Activated CD4-positive, alpha-beta T cell treated with anti-CD3 and anti-CD28 coated beads, Interleukin-2, Interleukin-4, amounts not matched to agents 100 ng/mL and 50 ng/mL, durations not matched to agents 16 hours and 8 hours (primary cell): Measurements from ENCODE around the gene ACHE.

Experiments used
- DNase-seq: peaks from one replicate; pipeline ENCODE4 v3.0.0-alpha.2; 2020; ENCODE audit warnings: low spot score

Gene ACHE

GRCh38 chr7:100884736-100885439 is 10.8 kb downstream of the ACHE start:
- DNase-seq = no peak

DNA sequence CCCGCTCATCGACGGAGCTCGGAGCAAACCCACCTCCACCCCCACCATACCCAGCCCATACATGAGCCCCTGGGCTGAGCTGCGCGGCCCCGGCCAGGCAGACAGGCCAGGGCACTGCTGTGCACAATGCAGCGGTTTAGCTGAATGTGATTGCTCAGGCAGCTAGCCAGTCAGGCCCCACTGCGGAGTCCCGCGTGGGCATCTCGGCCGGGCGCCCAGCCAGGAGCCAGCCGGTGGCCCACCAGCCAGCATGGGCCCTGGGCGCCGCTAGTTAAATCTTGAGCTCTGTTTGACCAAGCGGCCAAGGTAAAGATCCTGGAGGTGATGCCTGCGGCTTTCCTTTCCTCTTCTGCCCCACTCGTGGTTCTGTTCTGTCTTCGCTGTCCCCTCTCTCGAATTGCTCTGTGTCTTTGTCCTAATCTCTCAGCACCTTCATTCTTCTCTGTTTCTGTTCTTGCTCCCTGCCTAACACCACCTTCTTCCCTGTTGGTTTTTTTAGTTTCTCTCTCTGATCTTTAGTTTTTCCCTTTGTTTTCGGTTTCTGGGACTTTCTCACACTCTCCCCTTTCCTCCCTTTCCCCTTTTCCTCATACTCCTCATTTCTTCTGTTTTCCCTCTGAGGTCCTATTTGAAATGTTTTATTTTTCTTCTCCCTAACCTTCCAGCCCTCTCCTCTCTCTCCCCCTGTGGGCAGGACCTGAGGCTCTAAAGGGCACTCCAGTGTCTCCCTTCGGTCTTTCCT is 12.7 kb downstream of the ACHE start:
- DNase-seq = no peak

- DNase-seq = no peak
These were observed 13.5 kb downstream of the ACHE start for GRCh38 chr7:100882201-100882600.

DNA sequence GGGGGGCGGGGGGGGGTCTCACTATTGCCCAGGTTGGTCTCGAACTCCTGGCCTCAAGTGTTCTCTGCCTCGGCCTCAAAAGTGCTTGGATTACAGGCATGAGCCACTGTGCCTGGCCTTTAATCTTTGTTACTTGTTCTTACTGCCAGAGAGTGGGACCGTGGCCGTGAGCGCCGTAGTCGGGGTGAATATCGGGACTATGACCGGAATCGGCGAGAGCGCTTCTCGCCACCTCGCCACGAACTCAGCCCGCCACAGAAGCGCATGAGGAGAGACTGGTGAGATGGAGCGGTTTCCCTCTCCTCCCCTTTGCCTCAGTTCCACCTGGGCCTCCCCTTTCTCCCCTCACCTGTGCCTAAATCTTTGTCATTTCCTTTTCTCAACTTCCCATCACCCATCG is 14.6 kb downstream of the ACHE start:
- no peak for DNase-seq

DNA sequence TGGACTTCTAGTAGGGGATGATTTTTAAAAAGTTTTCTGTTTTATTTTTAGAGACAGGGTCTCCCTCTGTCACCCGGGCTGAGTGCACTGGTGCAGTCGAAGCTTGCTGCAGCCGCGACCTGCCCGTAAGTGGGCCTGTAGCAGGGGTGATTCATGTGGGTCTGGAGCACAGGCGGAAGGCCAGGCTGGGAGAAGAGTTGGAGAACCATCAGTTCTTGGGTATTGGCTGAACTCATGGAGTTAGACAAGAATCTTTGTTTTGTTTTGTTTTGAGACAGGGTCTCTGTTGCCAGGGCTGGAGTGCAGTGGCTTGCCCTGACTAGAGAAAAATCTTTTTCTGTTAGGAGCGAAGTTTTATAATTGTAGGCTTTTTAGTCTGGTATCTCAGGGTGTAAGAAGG is 15.0 kb downstream of the ACHE start:
- no peak for DNase-seq

GRCh38 chr7:100879685-100880261 is 15.9 kb downstream of the ACHE start:
- no peak for DNase-seq

DNA sequence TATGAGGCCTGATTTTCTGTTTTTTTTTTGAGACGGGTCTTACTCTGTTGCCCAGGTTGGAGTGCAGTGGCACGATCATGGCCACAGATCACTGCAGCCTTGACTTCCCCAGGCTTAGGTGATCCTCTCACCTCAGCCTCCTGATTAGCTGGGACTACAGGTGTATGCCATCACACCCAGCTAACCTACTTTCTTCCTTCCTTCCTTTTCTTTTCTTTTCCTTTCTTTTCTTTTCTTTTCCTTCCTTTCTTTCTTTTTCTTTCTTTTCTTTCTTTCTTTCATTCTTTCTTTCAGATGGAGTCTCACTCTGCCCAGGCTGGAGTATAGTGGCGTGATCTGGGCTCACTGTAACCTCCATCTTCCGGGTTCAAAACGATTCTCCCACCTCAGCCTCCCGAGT is 17.0 kb downstream of the ACHE start:
- DNase-seq = no peak

GRCh38 chr7:100878013-100878412 is 17.7 kb downstream of the ACHE start:
- no peak for DNase-seq

DNA sequence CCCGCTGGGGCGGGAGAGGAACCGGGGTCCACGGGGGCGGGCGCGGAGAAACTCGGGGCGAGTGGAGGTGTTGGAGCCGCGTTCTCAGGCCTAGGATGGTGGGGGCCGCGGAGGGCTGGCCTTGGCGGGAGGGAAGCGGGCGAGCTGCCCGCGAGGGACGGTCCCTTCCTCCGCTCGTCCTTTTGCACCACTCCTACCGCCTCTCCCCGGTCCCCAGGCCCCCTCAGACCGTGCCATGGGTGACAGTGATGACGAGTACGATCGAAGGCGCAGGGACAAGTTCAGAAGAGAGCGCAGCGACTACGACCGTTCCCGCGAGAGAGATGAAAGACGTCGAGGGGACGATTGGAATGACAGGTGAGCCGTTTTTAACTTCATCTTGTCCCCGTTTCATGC is 20.3 kb downstream of the ACHE start:
- no peak for DNase-seq

- DNase-seq = peak; percentile 99
These were observed 20.9 kb downstream of the ACHE start, which contains the start of gene SRRT for GRCh38 chr7:100874577-100875355. TSS of gene SRRT (plus strand) at chr7:100875103. CDS start at chr7:100875591, 488 bp downstream.

DNA sequence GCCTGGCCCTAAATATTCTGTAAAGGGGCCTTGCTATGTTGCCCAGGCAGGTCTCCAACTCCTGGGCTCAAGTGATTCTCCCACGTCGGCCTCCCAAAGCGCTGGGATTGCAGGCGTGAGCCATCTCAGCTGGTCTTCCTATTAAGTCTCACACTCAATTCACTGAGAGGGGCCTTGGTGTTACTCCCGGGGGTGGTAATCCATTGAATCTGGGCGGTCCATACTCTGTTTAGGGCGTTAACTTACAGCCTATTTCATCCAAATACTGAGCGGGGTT is 21.4 kb downstream of the ACHE start:
- no peak for DNase-seq

DNA sequence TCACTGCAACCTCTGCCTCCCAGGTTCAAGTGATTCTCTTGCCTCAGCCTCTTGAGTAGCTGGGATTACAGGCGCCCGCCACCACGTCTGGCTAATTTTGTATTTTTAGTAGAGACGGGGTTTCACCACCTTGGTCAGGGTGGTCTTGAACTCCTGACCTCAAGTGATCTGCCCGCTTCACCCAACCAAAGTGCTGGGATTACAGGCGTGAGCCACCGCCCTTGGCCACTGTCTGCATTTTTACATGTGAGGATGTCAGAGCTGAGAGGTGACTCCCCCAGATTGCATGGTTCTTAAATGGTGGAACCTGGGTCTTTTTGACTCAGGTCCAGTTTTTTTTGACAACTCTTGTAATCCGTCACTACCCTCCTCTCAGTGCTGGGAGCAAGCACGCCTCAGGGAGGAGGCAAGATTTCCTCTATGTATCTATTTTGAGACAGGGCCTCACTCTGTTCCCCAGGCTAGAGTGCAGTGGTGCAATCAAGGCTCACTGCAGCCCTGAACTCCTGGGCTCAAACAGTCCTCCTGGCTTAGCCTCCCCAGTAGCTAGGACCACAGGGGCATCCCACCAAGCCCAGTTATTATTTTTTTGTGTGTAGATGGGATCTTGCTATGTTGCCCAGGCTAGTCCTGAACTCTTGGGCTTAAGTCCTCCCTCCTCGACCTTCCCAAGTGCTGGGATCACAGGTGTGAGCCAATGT is 21.9 kb downstream of the ACHE start:
- DNase-seq = no peak

GRCh38 chr7:100867776-100868485 is 27.8 kb downstream of the ACHE start:
- no peak for DNase-seq

GRCh38 chr7:100867040-100867775 is 28.5 kb downstream of the ACHE start, which contains the start of gene TRIP6:
TSS of gene TRIP6 (plus strand) at chr7:100867387. CDS start at chr7:100867498, 111 bp downstream.
- DNase-seq = peak; percentile 69

GRCh38 chr7:100866729-100867039 is 29.0 kb downstream of the ACHE start:
- DNase-seq = no peak

DNA sequence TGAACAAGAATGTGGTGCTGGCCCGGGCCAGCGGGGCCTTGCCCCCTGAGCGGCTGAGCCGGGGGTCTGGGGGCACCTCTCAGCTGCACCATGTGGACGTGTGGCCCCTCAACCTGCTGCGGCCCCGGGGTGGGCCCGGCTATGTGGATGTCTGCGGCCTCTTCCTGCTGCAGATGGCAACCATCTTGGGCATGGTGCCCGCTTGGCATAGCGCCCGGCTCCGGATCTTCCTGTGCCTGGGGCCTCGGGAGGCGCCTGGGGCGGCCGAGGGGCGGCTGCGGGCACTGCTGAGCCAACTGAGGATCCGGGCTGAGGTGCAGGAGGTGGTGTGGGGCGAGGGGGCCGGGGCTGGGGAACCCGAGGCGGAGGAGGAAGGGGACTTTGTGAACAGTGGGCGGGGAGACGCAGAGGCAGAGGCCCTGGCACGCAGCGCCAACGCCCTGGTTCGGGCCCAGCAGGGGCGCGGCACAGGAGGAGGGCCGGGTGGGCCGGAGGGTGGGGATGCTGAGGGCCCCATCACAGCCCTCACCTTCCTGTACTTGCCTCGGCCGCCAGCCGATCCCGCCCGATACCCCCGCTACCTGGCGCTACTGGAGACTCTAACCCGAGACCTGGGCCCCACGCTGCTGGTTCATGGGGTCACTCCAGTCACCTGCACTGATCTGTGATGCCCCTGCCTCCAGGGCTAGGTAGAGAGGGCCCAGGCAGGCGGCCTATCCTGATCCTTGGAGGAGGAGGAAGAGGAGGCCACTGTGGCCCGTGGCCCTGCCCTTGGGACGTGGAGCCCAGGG is 29.6 kb downstream of the ACHE start:
- DNase-seq = peak; percentile 25

DNA sequence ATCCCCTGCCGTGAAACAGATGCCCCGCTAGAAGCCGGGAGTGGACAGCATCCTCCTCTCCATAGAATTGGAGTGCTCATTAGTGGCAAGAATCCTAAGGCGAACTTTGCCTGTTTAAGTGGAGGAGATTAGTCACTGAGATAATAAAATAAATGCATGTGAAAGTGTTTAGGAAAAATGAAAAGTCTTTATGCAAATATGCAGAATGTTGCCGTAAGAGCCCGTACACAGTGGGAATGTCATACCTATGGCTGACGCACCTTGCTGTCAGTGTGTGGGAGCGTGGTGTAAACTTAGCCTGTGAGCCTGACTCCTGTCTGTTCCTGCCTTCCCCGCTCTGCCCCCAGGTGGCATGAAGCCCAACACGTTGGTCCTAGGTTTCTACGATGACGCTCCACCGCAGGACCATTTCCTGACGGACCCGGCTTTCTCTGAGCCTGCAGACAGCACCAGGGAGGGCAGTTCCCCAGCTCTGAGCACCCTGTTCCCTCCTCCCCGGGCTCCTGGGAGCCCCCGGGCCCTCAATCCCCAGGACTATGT is 30.2 kb downstream of the ACHE start:
- DNase-seq = no peak

GRCh38 chr7:100864263-100864845 is 31.3 kb downstream of the ACHE start:
- no peak for DNase-seq

DNA sequence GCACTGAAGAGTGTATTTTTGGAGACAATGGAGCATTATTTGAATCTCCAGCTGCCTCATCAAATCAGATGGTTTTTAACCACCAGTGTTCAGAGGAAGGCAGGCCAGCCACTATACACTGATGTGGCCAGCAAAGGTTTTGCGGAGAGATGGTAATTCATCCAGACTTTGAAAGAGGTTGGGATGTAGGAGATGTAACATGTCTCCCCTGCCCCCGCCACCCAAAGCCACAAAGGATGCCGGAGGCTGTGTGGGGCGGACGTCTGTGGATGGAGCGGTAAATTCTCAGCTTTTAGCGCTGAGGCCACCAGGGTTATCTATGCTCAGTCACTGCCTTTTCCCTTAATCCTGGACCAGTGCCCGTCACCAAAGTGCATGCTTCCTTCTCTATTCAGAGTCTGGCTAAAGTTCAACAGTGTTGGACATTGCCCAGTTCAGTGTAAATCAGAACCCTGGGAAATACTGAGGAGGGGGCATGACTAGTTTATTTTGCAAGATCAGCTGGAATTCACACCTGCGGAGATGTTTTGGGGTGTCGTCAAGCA is 32.2 kb downstream of the ACHE start:
- no peak for DNase-seq
